HT-29 (cell line): ENCODE data around the gene OR52E2. TPM values are rescaled to one million over a fixed set of nuclear protein-coding genes. Genes with fewer than 3 reads are reported as not detected.

Experiments used
- DNase-seq: peaks from one replicate; pipeline ENCODE4 v3.0.0-alpha.2; 2015; ENCODE audit warnings: low spot score
- total RNA-seq: library from RNA; depleted of rRNA; stranded (reverse); fragments of >200 nt; shearing (Covaris generic); gene quantifications from 2 replicates; pipeline ENCODE4 v1.2.3, GENCODE V29; 2014; rRNA removed

The OR52E2 gene
- total RNA-seq, 1 experiment from 2014 or later = not detected

DNA sequence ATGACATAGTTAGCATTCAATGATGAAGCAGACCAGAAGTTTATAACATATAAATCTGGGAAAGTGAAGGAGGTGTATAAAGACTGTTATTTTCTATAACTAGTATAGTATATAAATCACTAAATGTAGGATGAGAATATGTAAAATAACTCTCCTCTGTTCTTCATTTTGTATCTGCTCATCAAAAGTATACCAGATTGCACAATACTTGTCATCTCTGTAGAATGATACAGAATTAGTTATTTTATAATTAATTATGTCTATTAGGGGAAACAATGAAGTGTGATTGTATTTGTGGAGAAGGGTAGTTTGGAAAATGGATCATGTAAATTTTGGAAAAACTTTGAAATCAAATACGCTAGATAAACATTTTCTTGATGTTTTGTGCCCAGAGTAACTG lies 46.4 kb downstream of the OR52E2 start:
- DNase-seq = no peak

- DNase-seq = no peak
Measured at GRCh38 chr11:5011254-5011653, 48.2 kb downstream of the OR52E2 start.

Other genes with a start within 250 kb of the OR52E2 start
- gene OR51F2, start 238.3 kb downstream of the OR52E2 start, total RNA-seq = not detected in 2 replicates
- not detected in 2 replicates for gene OR51S1, start 210.4 kb downstream of the OR52E2 start, total RNA-seq
- not detected in 2 replicates for gene OR51T1, start 177.7 kb downstream of the OR52E2 start, total RNA-seq
- gene OR51A7, start 155.8 kb downstream of the OR52E2 start, total RNA-seq = not detected in 2 replicates
- gene OR51G2, start 140.3 kb downstream of the OR52E2 start, total RNA-seq = 0.23 TPM in 1 of 2 replicates, not detected in the other
- gene OR51G1, start 135.3 kb downstream of the OR52E2 start, total RNA-seq = not detected in 2 replicates
- gene OR51A4, start 112.0 kb downstream of the OR52E2 start, total RNA-seq = not detected in 2 replicates
- gene OR51A2, start 103.9 kb downstream of the OR52E2 start, total RNA-seq = not detected in 2 replicates
- not detected in 2 replicates for gene OR51L1, start 64.8 kb downstream of the OR52E2 start, total RNA-seq
- gene OR52J3, start 13.1 kb downstream of the OR52E2 start, total RNA-seq = not detected in 2 replicates
- gene OR52E1, start 9.9 kb upstream of the OR52E2 start, total RNA-seq = not detected in 2 replicates
- not detected in 2 replicates for gene OR52A5, start 78.7 kb upstream of the OR52E2 start, total RNA-seq
- gene OR52A1, start 95.1 kb upstream of the OR52E2 start, total RNA-seq = not detected in 2 replicates
- not detected in 2 replicates for gene OR51V1, start 141.1 kb upstream of the OR52E2 start, total RNA-seq
- gene HBB, start 167.4 kb upstream of the OR52E2 start, total RNA-seq = not detected in 2 replicates
- gene HBD, start 174.9 kb upstream of the OR52E2 start, total RNA-seq = not detected in 2 replicates
- gene HBG1, start 190.2 kb upstream of the OR52E2 start, total RNA-seq = not detected in 2 replicates
- gene HBG2, start 195.2 kb upstream of the OR52E2 start, total RNA-seq = not detected in 2 replicates
- gene HBE1, start 210.3 kb upstream of the OR52E2 start, total RNA-seq = not detected in 2 replicates
- gene OR51B4, start 242.3 kb upstream of the OR52E2 start, total RNA-seq = not detected in 2 replicates